ENCODE data around the gene BLACAT1.

- TF ChIP-seq, protein P1, sequence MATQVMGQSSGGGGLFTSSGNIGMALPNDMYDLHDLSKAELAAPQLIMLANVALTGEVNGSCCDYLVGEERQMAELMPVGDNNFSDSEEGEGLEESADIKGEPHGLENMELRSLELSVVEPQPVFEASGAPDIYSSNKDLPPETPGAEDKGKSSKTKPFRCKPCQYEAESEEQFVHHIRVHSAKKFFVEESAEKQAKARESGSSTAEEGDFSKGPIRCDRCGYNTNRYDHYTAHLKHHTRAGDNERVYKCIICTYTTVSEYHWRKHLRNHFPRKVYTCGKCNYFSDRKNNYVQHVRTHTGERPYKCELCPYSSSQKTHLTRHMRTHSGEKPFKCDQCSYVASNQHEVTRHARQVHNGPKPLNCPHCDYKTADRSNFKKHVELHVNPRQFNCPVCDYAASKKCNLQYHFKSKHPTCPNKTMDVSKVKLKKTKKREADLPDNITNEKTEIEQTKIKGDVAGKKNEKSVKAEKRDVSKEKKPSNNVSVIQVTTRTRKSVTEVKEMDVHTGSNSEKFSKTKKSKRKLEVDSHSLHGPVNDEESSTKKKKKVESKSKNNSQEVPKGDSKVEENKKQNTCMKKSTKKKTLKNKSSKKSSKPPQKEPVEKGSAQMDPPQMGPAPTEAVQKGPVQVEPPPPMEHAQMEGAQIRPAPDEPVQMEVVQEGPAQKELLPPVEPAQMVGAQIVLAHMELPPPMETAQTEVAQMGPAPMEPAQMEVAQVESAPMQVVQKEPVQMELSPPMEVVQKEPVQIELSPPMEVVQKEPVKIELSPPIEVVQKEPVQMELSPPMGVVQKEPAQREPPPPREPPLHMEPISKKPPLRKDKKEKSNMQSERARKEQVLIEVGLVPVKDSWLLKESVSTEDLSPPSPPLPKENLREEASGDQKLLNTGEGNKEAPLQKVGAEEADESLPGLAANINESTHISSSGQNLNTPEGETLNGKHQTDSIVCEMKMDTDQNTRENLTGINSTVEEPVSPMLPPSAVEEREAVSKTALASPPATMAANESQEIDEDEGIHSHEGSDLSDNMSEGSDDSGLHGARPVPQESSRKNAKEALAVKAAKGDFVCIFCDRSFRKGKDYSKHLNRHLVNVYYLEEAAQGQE (IDR thresholded peaks at IDR 0.05; ENCODE audit: low read depth, low read length): no peak
- no peak for TF ChIP-seq FOXM1 (IDR thresholded peaks at IDR 0.05; ENCODE audit: low read depth)
- TF ChIP-seq POLR2AphosphoS5 (IDR thresholded peaks at IDR 0.05; ENCODE audit: low read depth, low read length): no peak
- no peak for TF ChIP-seq CTCF (IDR thresholded peaks at IDR 0.05)
- no peak for TF ChIP-seq RFX5 (IDR thresholded peaks at IDR 0.05; ENCODE audit: low read length)
- TF ChIP-seq, protein P2, sequence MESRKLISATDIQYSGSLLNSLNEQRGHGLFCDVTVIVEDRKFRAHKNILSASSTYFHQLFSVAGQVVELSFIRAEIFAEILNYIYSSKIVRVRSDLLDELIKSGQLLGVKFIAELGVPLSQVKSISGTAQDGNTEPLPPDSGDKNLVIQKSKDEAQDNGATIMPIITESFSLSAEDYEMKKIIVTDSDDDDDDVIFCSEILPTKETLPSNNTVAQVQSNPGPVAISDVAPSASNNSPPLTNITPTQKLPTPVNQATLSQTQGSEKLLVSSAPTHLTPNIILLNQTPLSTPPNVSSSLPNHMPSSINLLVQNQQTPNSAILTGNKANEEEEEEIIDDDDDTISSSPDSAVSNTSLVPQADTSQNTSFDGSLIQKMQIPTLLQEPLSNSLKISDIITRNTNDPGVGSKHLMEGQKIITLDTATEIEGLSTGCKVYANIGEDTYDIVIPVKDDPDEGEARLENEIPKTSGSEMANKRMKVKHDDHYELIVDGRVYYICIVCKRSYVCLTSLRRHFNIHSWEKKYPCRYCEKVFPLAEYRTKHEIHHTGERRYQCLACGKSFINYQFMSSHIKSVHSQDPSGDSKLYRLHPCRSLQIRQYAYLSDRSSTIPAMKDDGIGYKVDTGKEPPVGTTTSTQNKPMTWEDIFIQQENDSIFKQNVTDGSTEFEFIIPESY (IDR thresholded peaks at IDR 0.05; ENCODE audit: borderline replicate concordance, low read depth): no peak
- TF ChIP-seq NFIC (IDR thresholded peaks at IDR 0.05; ENCODE audit: borderline replicate concordance): no peak
- no peak for TF ChIP-seq CHD2 (IDR thresholded peaks at IDR 0.05; ENCODE audit: low read length, partially characterized antibody)
- no peak for TF ChIP-seq SIN3A (IDR thresholded peaks at IDR 0.05; ENCODE audit: borderline replicate concordance, low read depth, low read length)
- no peak for TF ChIP-seq EP300 (IDR thresholded peaks at IDR 0.05; ENCODE audit: borderline replicate concordance in 1 of 2, low read depth in 1 of 2, low read length in 1 of 2)
- TF ChIP-seq RAD21 (IDR thresholded peaks at IDR 0.05; ENCODE audit: low read length): no peak
- TF ChIP-seq PBX3 (IDR thresholded peaks at IDR 0.05): no peak
- no peak for TF ChIP-seq JUND (IDR thresholded peaks at IDR 0.05)
These were observed 14.6 kb downstream of the BLACAT1 start for GRCh38 chr1:205441318-205441633.
